ENCODE data around the gene MT1E.
"Not testable (repeated sequence)": the region's sequence is repeated elsewhere in the genome, so short reads cannot be mapped to it uniquely, and the experiment has no call there.

The MT1E gene

GRCh38 chr16:56649271-56649670 lies 23.7 kb downstream of the MT1E start:
- DNase-seq = no peak

GRCh38 chr16:56649820-56650219 lies 24.2 kb downstream of the MT1E start:
- no peak for DNase-seq

- no peak for DNase-seq
Measured at GRCh38 chr16:56651586-56651985, 26.0 kb downstream of the MT1E start, which contains the start of gene MT1B. TSS of gene MT1B (plus strand) at chr16:56651886. CDS start at chr16:56651954, 68 bp downstream.

- DNase-seq = no peak
Measured at GRCh38 chr16:56652600-56652999, 27.0 kb downstream of the MT1E start.

- no peak for DNase-seq
Measured at GRCh38 chr16:56653218-56653617, 27.6 kb downstream of the MT1E start.

- no peak for DNase-seq
Measured at GRCh38 chr16:56657555-56658326, 32.2 kb downstream of the MT1E start, which contains the start of gene MT1F. TSS of gene MT1F (plus strand) at chr16:56657959. CDS start at chr16:56658059, 100 bp downstream.

GRCh38 chr16:56658327-56658875 lies 32.8 kb downstream of the MT1E start:
- DNase-seq = no peak

- no peak for DNase-seq
Measured at GRCh38 chr16:56662357-56663354, 37.1 kb downstream of the MT1E start.

GRCh38 chr16:56664506-56664905 lies 38.9 kb downstream of the MT1E start:
- no peak for DNase-seq

GRCh38 chr16:56665286-56666261 lies 40.0 kb downstream of the MT1E start:
- not testable (repeated sequence) for DNase-seq

- no peak for DNase-seq
Measured at GRCh38 chr16:56667581-56668571, 42.3 kb downstream of the MT1E start, which contains the start of gene MT1G. TSS of gene MT1G (minus strand) at chr16:56668065. CDS start at chr16:56667993, 72 bp downstream.

GRCh38 chr16:56669005-56669839 lies 43.6 kb downstream of the MT1E start, which contains the start of gene MT1H:
TSS of gene MT1H (plus strand) at chr16:56669814. CDS start at chr16:56669885, 71 bp downstream.
- no peak for DNase-seq

- no peak for DNase-seq
Measured at GRCh38 chr16:56669840-56670619, 44.4 kb downstream of the MT1E start.

- no peak for DNase-seq
Measured at GRCh38 chr16:56670620-56670934, 45.0 kb downstream of the MT1E start.

GRCh38 chr16:56671691-56672090 lies 46.1 kb downstream of the MT1E start:
- DNase-seq = peak; percentile 11

GRCh38 chr16:56672171-56672570 lies 46.6 kb downstream of the MT1E start:
- not testable (repeated sequence) for DNase-seq

GRCh38 chr16:56672761-56673536 lies 47.4 kb downstream of the MT1E start:
- no peak for DNase-seq

- no peak for DNase-seq
Measured at GRCh38 chr16:56673921-56674320, 48.3 kb downstream of the MT1E start.

Data from NCI-H446 treated with DMSO at 0.1 percent for 48 hours (cell line).